ENCODE measurements around the gene MEGF10.

- no peak for TF ChIP-seq CTCF (IDR thresholded peaks at IDR 0.05)
- no peak for TF ChIP-seq POLR2A (IDR thresholded peaks at IDR 0.05)
Observed at GRCh38 chr5:127307868-127308267, 17.3 kb downstream of the MEGF10 start.
